GM18861 (cell line): ENCODE data around the gene MCUB.
"Not testable (repeated sequence)": the region's sequence is repeated elsewhere in the genome, so short reads cannot be mapped to it uniquely, and the experiment has no call there.

Source experiments
- ATAC-seq: cut with Tn5 transposase; IDR thresholded peaks from one replicate; pipeline ENCODE4 v1.9.1; 2021; ENCODE audit not compliant: unreplicated experiment

The MCUB gene

GRCh38 chr4:109576462-109576861 is 16.4 kb downstream of the MCUB start:
- no peak for ATAC-seq

GRCh38 chr4:109578846-109579245 is 18.8 kb downstream of the MCUB start:
- no peak for ATAC-seq

GRCh38 chr4:109579997-109580396 is 20.0 kb downstream of the MCUB start:
- not testable (repeated sequence) for ATAC-seq

- ATAC-seq, result peak; percentile 91
Measured at GRCh38 chr4:109588176-109588575, 28.1 kb downstream of the MCUB start.

- no peak for ATAC-seq
Measured at GRCh38 chr4:109589119-109589518, 29.1 kb downstream of the MCUB start.

GRCh38 chr4:109589605-109590004 is 29.6 kb downstream of the MCUB start:
- no peak for ATAC-seq

- no peak for ATAC-seq
Measured at GRCh38 chr4:109590905-109591304, 30.9 kb downstream of the MCUB start.

GRCh38 chr4:109592367-109592766 is 32.3 kb downstream of the MCUB start:
- peak; percentile 56 for ATAC-seq

- ATAC-seq, result not testable (repeated sequence)
Measured at GRCh38 chr4:109595123-109595522, 35.1 kb downstream of the MCUB start.

- ATAC-seq, result not testable (repeated sequence)
Measured at GRCh38 chr4:109596420-109597085, 36.5 kb downstream of the MCUB start.

GRCh38 chr4:109599046-109599652 is 39.1 kb downstream of the MCUB start:
- no peak for ATAC-seq

- no peak for ATAC-seq
Measured at GRCh38 chr4:109600431-109600830, 40.4 kb downstream of the MCUB start.

GRCh38 chr4:109601336-109601735 is 41.3 kb downstream of the MCUB start:
- no peak for ATAC-seq

GRCh38 chr4:109607976-109608375 is 47.9 kb downstream of the MCUB start:
- no peak for ATAC-seq

GRCh38 chr4:109608879-109609278 is 48.8 kb downstream of the MCUB start:
- no peak for ATAC-seq

- ATAC-seq, result no peak
Measured at GRCh38 chr4:109609431-109609830, 49.4 kb downstream of the MCUB start.

GRCh38 chr4:109610489-109610888 is 50.4 kb downstream of the MCUB start:
- ATAC-seq, result no peak

GRCh38 chr4:109611045-109611646 is 51.1 kb downstream of the MCUB start:
- no peak for ATAC-seq

GRCh38 chr4:109614015-109614414 is 54.0 kb downstream of the MCUB start:
- no peak for ATAC-seq

GRCh38 chr4:109614466-109614865 is 54.4 kb downstream of the MCUB start:
- ATAC-seq, result no peak

- no peak for ATAC-seq
Measured at GRCh38 chr4:109615742-109616141, 55.7 kb downstream of the MCUB start.

GRCh38 chr4:109616243-109616642 is 56.2 kb downstream of the MCUB start:
- ATAC-seq, result no peak
